PC-3 (cell line): ENCODE data around the gene ENO1.
"Not testable (repeated sequence)": the region's sequence is repeated elsewhere in the genome, so short reads cannot be mapped to it uniquely, and the experiment has no call there.

Experiments used
- EZH2 ChIP-seq: fragments of 300-600 bp; sonication (generic); IDR thresholded peaks from one replicate; pipeline ENCODE4 v1.6.1; 2017; ENCODE audit warnings: antibody characterized with exemption, mild to moderate bottlenecking, low read length; ENCODE audit not compliant: unreplicated experiment
- EZH2phosphoT487 ChIP-seq: fragments of 300-600 bp; sonication (generic); IDR thresholded peaks from 2 replicates; pipeline ENCODE4 v1.6.1; 2018; ENCODE audit warnings: mild to moderate bottlenecking, antibody characterized with exemption, low read length, borderline replicate concordance
- TF ChIP-seq, protein P1 (sequence below): fragments of 300-600 bp; sonication (generic); conservative IDR thresholded peaks from 2 replicates; pipeline ENCODE4 v1.5.1; 2017; ENCODE audit warnings: antibody characterized with exemption, low read depth, mild to moderate bottlenecking, low read length

DNA sequence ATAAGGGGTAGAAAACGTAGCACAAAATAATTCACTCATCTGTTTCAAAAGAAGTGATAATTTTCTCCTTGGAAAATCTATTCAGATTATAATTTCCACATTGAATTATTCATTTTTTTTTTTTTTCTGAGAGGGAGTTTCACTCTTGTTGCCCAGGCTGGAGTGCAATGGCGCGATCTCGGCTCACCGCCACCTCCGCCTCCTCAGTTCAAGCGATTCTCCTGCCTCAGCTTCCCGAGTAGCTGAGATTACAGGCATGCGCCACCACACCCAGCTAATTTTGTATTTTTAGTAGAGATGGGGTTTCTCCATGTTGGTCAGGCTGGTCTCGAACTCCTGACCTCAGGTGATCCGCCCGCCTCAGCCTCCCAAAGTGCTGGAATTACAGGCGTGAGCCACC lies 59.7 kb downstream of the ENO1 start:
- TF ChIP-seq, protein P1, sequence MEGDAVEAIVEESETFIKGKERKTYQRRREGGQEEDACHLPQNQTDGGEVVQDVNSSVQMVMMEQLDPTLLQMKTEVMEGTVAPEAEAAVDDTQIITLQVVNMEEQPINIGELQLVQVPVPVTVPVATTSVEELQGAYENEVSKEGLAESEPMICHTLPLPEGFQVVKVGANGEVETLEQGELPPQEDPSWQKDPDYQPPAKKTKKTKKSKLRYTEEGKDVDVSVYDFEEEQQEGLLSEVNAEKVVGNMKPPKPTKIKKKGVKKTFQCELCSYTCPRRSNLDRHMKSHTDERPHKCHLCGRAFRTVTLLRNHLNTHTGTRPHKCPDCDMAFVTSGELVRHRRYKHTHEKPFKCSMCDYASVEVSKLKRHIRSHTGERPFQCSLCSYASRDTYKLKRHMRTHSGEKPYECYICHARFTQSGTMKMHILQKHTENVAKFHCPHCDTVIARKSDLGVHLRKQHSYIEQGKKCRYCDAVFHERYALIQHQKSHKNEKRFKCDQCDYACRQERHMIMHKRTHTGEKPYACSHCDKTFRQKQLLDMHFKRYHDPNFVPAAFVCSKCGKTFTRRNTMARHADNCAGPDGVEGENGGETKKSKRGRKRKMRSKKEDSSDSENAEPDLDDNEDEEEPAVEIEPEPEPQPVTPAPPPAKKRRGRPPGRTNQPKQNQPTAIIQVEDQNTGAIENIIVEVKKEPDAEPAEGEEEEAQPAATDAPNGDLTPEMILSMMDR: not testable (repeated sequence)
- not testable (repeated sequence) for TF ChIP-seq EZH2, EZH2phosphoT487
